Right lobe of liver (tissue), 4 donors: ENCODE results near the gene CLEC16A.

Experiments
- CTCF ChIP-seq, 4 donors: fragments of 200-600 bp in 3 of 4; fragments of 450-650 bp in 1 of 4; IDR thresholded peaks; one replicate each; pipeline versions ENCODE4 v1.5.1 to v1.8.0; 2016 to 2022; ENCODE audit warnings: antibody characterized with exemption in 4 of 4, mild to moderate bottlenecking in 2 of 4
- POLR2A ChIP-seq: fragments of 450-650 bp; IDR thresholded peaks from one replicate; pipeline ENCODE4 v1.6.1; 2017; ENCODE audit warnings: antibody characterized with exemption, mild to moderate bottlenecking
- donor health status: DM: no; HTN: no; CAD: no.
- donor health status: DM: no; HTN: no; CAD: no.
- donor health status: DM: no; HTN: yes; CAD: no.

- TF ChIP-seq CTCF (IDR thresholded peaks at IDR 0.05), result no peak
- no peak for TF ChIP-seq POLR2A
Measured at GRCh38 chr16:11004351-11004750, 60.0 kb downstream of the CLEC16A start.
